Neural progenitor cell (in vitro differentiated cells): ENCODE measurements around the gene GHDC.

ENCODE experiments used
- CTCF ChIP-seq: fragments of 200-600 bp; sonication (generic); IDR thresholded peaks from 2 replicates; pipeline ENCODE4 v1.5.1; 2017; ENCODE audit warnings: antibody characterized with exemption, mild to moderate bottlenecking
- EZH2phosphoT487 ChIP-seq: fragments of 200-600 bp; sonication (generic); IDR thresholded peaks from 2 replicates; pipeline ENCODE4 v1.6.1; 2017; ENCODE audit warnings: antibody characterized with exemption

GRCh38 chr17:42214156-42214555, 19.9 kb upstream of the GHDC start:
- no peak for TF ChIP-seq CTCF
- TF ChIP-seq EZH2phosphoT487 = no peak
